HG03442 (cell line): Measurements from ENCODE around the gene HIPK2.

Experiments used
- ATAC-seq: cut with Tn5 transposase; IDR thresholded peaks from one replicate; pipeline ENCODE4 v1.9.1; 2021; ENCODE audit warnings: mild to moderate bottlenecking, moderate library complexity; ENCODE audit not compliant: unreplicated experiment

HIPK2 gene

DNA sequence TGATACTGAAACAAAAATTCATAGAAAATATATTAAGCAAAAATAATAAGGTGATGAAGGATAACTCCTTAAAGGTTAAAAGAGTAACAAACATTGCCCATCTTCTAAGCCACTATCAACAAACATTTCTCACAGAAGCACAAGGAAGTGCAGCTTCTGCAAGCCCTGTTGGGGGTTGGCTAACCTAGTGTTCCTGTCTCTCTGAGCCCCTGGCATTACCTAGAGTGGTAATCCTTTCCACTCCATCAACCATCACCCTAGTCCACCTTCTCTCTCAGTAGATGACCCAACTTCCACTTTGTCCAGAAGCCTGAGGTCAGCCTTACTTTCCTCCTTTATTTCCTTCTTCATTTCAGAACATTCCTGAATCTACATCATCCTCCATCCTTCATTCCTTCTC, 59.7 kb downstream of the HIPK2 start:
- no peak for ATAC-seq

DNA sequence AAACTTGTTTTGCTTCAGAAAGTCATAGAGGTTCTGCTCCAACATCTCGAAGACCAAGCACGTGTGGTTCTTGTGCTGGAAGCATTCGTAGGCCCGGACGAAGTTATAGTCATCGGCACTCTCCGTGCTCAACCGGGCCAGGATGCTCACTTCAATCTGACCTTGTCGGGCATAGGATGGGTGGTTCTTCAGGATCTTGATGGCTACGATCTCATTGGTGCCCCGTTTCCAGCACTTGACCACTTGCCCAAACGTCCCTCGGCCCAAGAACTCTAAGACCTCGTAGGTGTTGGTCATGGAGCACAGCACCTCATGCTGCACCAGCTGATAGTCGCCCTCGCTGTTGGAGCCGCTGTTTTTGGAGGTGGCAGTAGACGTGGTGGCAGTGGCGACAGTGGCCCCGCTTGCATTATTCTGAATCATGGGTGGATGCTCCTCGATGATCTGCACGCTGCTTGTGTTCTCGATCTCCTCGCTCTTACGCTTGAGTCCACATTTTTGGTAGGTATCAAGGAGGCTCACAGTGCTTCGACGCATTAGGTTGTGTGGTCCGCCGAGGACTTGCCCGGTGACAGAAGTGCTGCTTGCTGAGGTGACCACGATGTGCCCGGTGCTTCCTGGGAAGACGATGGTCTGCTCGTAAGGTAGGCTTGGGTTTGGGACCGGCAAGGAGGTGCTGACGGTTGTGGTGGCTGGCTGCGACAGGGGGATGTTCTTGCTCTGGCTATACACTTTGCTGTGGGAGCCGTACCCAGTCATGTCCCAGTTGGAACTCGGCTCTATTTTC, 61.4 kb downstream of the HIPK2 start:
- ATAC-seq, result no peak

DNA sequence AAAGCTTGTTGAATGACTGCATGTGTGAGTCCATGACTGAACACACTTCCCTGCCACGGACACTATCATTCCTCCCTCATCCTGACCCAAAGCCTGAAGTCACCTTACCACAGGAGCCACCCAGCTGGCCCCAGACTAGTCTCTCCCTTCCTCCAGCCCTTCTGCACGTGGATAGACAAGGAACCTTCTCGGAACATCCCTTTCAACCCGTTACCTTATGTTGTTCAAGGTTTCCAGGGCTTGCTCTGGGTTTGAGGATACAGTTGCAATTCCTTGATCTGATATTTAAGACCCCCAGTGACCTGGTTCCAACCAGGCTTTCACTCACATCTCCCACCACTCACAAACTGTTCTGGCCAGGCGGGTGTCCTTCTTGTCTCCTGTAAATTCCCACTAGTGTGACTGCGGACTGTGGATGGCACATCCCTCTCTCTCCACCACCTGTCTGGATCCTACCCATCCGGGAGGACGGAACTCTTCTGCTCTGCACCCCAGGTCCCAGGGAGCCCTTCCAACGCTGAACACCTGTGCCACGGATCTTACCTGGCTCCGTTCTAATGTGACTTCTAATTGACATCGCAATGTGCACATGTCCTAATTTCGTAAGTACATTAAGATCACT, 62.5 kb downstream of the HIPK2 start:
- no peak for ATAC-seq

DNA sequence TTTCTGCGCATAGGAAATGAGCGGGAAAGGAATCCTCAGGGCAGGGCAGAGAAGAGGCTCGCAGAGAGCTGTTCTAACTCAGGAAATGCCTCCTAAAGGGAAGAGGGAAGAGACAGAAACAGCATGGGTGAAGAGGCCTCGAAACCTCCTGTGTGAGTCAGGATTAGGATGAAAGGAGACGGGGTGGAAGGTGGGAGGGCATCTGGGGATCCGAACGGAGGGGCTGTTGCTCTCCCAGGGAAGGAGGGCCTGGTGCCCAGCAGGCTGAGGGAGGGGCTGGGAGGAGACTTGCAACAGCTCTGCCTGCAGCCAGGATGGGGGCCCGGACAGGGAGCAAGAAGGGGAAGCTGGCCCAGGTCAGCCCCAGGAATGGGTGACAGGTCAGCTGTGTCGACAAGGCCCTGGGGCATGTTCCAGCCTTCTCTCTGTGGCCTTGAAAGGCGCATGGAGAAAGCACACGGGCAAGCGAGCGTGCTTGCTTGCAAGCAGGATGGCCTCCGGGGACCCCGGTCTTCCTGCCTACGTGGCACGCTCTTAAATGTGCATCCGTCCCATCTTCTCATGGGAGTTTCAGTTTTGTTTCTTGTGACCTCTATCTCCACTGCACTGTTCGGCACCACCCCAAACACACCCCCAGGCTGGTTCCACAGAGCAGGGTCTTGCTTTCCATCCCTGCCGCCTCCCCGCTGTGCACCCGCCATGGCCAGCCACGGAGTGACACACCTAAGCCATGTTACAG, 63.5 kb downstream of the HIPK2 start:
- ATAC-seq, result peak; percentile 97

DNA sequence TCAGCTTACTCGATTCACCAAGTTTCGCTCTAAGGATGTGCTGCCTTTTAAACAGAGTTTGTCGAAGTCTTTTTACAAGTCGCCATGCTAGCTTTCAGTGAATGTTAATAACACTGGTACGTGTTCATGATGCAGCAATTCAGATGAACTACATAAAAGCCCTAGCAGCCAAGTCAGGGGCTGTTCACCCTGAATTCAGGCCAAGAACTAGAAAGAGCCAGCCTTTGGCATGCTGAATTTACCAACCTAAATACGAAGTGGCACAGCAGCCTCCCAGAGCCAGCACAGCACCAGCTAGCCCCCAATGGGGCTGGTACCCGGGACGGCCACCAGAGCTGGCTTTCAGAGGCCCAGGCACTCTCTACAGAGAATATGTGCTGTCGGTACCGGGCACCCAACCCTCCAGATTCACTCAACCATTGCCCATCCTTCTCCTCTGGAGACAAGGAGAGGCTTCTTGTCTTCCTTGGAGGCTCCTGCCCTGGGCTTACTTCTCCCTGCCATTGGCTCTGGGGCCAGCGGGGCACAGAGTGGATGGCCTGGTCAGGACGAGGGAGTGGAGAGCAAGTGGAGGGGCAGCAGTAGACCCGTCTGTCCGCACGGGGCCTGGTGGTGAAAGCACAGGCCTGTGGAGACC, 64.2 kb downstream of the HIPK2 start:
- no peak for ATAC-seq

DNA sequence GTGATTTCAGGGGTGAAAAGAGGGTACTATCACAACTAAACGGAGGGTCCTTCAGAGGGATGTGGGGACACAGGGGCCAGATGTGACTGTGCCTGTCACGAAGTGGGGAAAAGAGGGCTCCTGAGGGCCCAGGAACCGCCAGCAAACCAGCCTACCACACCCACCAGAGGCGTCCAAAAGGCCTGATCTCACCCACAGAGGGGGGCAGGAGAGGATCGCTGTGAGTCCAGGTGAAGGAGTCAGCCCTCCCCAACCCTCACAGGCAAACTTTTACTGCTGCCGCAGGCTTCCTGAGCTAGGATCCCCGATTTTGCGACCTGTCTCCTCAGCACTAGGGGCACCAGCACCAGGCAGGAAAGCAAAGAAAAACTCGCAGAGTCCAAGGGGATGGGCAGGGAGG, 64.7 kb downstream of the HIPK2 start:
- ATAC-seq, result no peak

DNA sequence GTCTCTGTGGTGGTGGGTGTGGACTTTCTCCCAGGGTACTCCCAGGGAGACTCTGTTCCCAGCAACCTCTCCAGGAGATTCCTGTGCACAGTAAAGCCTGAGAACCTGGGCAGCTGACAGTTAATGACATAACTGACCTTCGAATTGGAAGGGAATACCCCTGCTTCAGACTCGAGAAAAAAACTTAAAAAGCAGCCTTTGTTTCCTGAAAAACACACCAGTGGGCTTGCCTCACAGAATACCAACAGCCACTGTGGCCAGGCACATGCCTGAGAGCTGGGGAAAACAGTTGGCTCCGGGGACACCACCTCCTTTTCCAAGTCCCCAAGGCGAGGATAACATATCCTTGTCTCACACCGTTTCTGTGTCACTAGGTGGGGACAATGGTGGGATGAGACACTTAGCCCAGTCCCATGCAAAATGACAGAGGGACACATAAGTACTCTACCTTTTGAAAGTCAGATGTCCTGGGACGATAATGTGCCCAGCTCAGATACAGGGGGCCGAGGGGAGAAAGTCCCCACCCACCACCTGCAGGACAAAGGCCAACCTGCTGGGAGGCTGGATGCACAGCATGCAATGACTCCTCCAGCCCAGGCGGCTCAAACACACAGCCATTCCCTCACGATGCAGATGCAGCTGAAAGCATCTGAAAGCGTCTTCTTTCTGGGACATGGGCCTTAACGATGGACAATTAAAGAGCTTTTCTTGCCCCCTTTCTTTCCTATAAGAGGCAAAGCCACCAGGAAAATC, 65.6 kb downstream of the HIPK2 start:
- ATAC-seq, result no peak

DNA sequence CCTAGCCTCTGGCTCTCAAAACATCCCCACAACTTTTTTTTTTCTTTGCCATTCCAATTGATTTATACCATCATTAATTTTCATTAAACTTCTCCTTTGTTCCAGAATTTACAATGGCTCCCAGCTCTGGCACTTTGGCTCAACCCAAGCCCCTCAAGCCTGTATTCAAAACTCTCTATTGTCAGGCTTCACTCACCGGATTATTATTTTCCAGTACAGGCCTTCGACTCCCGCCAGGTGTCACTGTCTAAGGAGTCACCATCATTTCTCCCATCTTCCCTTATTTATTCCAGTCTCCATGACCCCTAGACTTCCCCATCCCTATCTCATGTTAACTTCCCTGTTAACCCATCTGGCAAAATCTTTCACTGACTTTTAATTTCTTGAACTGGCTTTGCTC, 67.8 kb downstream of the HIPK2 start:
- ATAC-seq, result no peak

DNA sequence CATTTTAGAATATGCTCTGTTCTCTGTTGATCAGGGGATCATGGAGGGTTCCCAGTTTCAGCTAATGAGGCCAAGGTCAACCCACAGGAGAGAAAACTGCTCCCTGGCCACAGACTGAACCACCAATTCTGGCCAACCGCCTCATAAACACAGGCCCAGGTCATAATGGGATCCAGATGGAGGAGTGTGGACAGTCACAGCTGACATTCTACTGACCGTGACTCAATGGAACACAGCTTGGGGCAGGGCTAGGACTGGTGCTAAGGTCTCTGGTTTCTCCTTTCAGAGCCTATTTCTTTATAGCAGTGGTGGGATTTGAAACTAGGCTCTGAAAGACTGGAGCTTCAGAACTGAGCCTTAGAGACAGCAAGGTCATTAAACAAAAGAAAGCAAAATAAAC, 68.3 kb downstream of the HIPK2 start:
- no peak for ATAC-seq

DNA sequence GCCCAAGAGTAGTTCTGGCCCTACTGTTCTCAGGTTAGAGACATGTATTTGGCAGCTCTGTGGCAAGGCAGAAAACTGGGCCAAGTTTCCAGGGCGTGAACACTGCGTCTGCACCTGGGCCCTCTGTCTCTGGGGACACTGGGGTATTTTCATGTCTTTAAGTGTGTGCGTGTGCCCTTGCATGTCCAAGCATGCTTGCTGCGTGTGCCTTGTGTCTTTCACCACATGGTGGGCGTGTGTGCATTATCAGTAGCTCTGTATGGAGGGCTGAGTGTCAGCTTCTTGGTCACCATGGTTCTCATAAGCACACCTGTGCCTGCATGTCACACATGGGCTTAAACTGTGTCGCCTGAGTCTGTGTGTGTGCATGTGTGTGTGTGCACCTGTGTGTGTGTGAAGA, 69.3 kb downstream of the HIPK2 start:
- ATAC-seq, result peak; percentile 91

DNA sequence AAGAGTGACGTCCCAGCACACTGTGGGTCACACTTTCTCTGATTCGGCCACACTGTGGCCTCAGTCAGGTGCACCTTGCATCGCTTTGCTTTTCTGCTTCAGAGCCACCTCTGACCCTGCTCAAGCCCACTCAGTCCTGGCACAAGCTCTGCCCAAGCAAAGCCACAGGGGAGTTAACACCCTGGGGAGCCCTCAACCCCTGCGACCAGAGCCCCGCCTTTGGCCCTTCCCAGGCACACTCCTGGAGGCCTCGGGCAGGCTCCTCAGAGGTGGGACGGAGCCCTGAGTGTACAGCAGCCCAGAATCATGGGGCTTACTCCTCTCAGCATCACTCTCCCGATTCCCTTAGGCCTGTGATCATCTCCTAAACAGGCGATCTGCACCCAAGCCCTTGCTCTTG, 71.0 kb downstream of the HIPK2 start:
- ATAC-seq, result no peak

DNA sequence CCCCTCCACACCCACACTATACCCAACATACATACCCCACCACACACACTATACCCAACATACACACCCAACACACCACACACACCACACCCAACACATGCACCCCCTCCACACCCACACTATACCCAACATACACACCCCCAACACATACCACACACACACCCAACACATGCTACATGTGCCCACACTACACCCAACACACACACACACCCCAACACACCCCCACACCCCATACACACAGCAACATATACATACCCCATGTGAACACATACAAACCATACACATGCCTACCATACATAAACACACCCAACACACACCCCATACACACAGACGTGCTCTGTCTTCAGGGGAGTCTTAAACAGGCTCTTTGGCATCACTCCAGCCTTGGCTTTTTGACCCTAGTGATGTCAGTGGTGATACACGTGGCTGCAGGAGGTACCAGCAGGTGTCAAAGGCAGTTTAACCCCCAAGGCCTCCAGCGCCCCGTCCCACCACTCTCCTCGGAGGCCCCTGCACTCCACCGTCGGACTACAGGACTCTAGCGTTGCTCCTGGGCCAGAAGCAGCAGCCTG, 73.4 kb downstream of the HIPK2 start:
- no peak for ATAC-seq

DNA sequence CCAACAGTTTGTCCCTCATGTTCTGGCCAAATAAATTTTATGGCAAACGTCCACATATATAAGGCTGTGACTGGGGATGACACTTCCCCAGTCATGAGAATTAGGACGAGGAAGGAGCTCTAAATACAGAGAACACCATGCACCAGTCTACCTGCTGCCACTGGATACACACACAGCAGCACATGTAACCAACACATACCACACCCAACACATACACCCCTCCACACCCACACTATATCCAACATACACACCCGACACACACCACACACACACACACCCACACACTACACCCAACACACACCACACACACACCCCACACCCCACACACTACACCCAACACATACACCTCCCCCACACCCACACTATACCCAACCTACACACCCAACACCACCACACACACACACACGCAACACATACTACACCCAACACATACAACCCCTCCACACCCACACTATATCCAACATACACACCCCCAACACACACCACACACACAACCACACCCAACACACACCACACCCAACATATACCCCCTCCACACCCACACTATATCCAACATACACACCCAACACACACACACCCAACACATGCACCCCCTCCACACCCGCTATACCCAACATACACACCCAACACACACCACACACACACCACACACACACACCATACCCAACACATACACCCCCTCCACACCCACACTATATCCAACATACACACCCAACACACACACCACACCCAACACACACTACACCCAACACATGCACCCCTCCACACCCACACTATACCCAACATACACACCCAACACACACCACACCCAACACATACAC, 74.1 kb downstream of the HIPK2 start:
- peak; percentile 18 for ATAC-seq

DNA sequence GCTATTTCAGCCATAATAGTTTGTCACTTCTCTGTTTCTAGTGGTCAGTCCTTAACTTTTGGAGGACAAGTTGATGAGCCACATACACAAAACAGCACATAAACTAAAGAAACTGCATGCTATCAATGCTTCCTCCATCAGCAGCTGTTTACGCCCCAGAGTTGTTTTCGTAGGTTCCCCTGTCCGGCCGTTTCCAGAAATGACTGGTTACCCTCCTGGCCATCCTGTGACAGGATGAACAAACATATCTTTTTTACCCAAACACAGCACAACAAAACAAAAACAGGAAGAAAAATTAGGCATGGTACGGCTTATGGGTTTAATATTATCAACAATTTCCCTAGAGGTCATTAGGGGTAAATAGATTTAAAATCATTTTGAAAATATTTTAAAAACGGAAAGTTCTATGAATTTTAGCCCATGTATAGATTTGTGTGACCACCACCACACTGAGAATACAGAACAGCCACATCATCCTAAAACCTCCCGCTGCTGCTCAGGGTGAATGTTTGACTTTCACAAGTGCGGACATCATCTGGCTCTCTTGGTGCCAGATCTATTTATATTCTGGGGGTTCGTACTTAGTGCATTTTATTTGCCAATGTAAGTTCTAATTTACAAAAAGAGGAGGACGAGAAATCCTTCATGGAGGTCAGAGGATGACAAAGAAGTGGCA, 74.8 kb downstream of the HIPK2 start:
- ATAC-seq, result peak; percentile 54

DNA sequence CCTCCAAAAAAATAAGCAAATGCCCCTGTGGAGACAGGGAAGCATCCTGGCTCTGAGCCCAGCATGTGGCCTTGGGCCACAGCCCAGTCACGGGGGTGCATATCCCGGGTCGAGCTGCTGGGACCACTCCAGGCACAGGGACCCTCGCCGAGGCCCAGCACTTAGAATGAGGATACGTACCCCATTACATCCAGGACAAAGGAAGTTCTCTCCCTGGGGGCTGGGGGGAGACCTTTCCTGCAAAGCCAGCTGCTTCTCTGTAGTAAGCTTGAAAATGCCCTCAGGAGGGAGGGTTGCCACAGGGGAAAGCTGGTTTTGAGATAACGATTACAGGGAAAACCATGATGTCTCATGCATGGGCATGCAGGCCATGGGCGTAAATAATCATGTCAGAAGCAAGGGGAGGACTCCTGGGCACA, 75.5 kb downstream of the HIPK2 start:
- no peak for ATAC-seq

DNA sequence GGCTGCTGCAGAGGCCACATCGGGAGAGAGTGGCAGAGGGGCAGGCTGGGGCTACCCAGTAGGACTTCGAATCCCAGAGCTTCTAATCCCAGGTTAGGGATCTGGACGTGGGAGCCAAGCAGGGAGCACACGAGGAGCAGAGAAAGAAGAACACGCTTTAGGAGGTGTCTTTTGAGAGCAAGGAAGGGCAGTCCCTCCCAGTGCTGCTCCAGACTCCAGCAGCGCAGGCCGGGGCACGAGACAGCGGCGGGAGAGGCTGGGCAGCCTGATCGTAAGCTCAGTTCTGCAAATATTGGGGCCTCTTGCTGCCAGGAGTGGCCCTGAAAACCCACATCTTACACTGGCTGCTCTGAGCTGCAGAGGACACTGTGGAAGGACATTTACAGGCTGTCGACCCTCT, 75.9 kb downstream of the HIPK2 start:
- ATAC-seq, result no peak

DNA sequence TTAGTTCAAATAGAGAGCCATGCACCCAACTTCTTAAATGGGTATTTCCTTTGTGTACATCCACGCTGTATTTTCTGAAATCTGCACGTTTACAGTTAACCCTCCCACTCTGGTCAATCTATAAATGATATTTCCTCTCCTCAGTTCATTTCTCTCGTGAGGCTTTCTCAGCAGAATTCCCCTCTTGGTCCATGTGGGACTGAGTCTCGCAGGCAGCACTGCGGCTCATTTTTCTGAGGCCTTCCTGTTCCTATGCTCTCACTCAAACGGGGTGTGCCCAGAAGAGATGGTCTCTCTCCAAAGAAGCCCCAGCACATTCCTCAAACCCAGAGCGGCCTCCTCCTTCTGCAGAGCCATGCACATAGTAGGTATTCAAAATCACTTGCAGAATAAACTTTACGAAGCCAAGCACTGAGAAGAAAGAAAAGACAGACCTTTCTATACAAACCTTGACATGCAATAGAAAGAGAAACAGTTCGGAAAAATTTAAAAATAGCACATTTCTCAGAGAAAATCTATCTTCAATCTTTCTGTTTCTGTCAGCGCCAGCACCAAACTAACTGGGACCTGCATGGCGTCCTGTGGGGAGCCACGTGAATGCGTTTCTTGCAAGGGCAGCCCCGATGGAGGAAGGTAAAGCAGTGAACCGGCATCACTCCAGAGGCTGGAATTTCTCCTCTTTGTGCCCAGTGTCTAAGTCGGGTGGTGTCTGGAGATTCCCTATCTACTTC, 77.1 kb downstream of the HIPK2 start:
- ATAC-seq, result peak; percentile 21
